MM.1S (cell line): ENCODE measurements around the gene PARVA.

Experiments used
- DNase-seq: peaks from one replicate; pipeline ENCODE4 v3.0.0-alpha.2; 2015
- H2AFZ ChIP-seq: fragments of 300-600 bp; sonication (generic); 2 replicates; pipeline ENCODE4 v1.6.0; 2016; ENCODE audit warnings: antibody characterized with exemption, low read length
- H3F3A ChIP-seq: fragments of 300-600 bp; sonication (generic); 2 replicates; pipeline ENCODE4 v1.6.1; 2016; ENCODE audit warnings: mild to moderate bottlenecking, antibody characterized with exemption, low read length, moderate library complexity, mixed read lengths; ENCODE audit not compliant: insufficient read depth
- H3K27ac ChIP-seq: fragments of 300-600 bp; sonication (generic); 2 replicates; pipeline ENCODE4 v1.5.1; 2016; ENCODE audit warnings: mild to moderate bottlenecking, low read length
- H3K27me3 ChIP-seq: fragments of 300-600 bp; sonication (generic); replicated peaks from 2 replicates; pipeline ENCODE4 v1.6.0; 2016; ENCODE audit warnings: low read length; ENCODE audit not compliant: insufficient read depth
- H3K36me3 ChIP-seq: fragments of 300-600 bp; sonication (generic); replicated peaks from 2 replicates; pipeline ENCODE4 v1.6.1; 2016; ENCODE audit warnings: mild to moderate bottlenecking, low read length, mixed read lengths; ENCODE audit not compliant: insufficient read depth
- H3K4me1 ChIP-seq: fragments of 300-600 bp; sonication (generic); 2 replicates; pipeline ENCODE4 v1.6.1; 2016; ENCODE audit warnings: low read length, mixed read lengths
- H3K4me2 ChIP-seq: fragments of 300-600 bp; sonication (generic); 2 replicates; pipeline ENCODE4 v1.6.0; 2016; ENCODE audit warnings: low read depth, low read length
- H3K4me3 ChIP-seq: fragments of 300-600 bp; sonication (generic); 2 replicates; pipeline ENCODE4 v1.5.1; 2016; ENCODE audit warnings: low read length, mixed read lengths
- H3K79me2 ChIP-seq: fragments of 300-600 bp; sonication (generic); 2 replicates; pipeline ENCODE4 v1.6.1; 2016; ENCODE audit warnings: mixed run types, low read length, mixed read lengths
- H3K9ac ChIP-seq: fragments of 300-600 bp; sonication (generic); 2 replicates; pipeline ENCODE4 v1.6.1; 2016; ENCODE audit warnings: low read length, mixed read lengths
- H3K9me2 ChIP-seq: fragments of 300-600 bp; sonication (generic); replicated peaks from 2 replicates; pipeline ENCODE4 v1.6.1; 2016; ENCODE audit warnings: mild to moderate bottlenecking, low read length, mixed read lengths; ENCODE audit not compliant: insufficient read depth
- H3K9me3 ChIP-seq: fragments of 300-600 bp; sonication (generic); replicated peaks from 2 replicates; pipeline ENCODE4 v1.6.1; 2016; ENCODE audit warnings: mild to moderate bottlenecking, low read length, mixed read lengths; ENCODE audit not compliant: insufficient read depth
- H4K20me1 ChIP-seq: fragments of 300-600 bp; sonication (generic); 2 replicates; pipeline ENCODE4 v1.6.1; 2016; ENCODE audit warnings: mild to moderate bottlenecking, low read length, moderate library complexity, mixed read lengths; ENCODE audit not compliant: insufficient read depth
- CTCF ChIP-seq: fragments of 300-600 bp; sonication (generic); IDR thresholded peaks from 2 replicates; pipeline ENCODE4 v1.5.1; 2016; ENCODE audit warnings: antibody characterized with exemption, low read length, mixed read lengths
- EZH2 ChIP-seq: fragments of 300-600 bp; sonication (generic); optimal IDR thresholded peaks from 2 replicates; pipeline ENCODE3; 2017; ENCODE audit warnings: low read depth, mild to moderate bottlenecking, antibody characterized with exemption, low read length, mixed read lengths
- EZH2phosphoT487 ChIP-seq: fragments of 300-600 bp; sonication (generic); IDR thresholded peaks from 2 replicates; pipeline ENCODE4 v1.6.1; 2018; ENCODE audit warnings: antibody characterized with exemption, low read length

PARVA gene

GRCh38 chr11:12460466-12460865 lies 83.1 kb downstream of the PARVA start:
- DNase-seq = no peak
- H3K9me3 ChIP-seq = no peaks in the 10 kb centered on the region
- no peak overlapping the region for H2AFZ ChIP-seq
- no peaks in the 10 kb centered on the region for H3K4me1 ChIP-seq
- H3K9me2 ChIP-seq = no peaks in the 10 kb centered on the region
- no peaks in the 10 kb centered on the region for H3K27me3 ChIP-seq
- H3K79me2 ChIP-seq = no peaks in the 10 kb centered on the region
- no peak overlapping the region for H3K4me2 ChIP-seq
- no peak overlapping the region for H3K27ac ChIP-seq
- H3K4me3 ChIP-seq = no peak overlapping the region
- TF ChIP-seq EZH2phosphoT487 = no peak
- TF ChIP-seq EZH2 = no peak
- no peak for TF ChIP-seq CTCF
- no peaks in the 10 kb centered on the region for H4K20me1 ChIP-seq
- H3K36me3 ChIP-seq = no peaks in the 10 kb centered on the region
- H3K9ac ChIP-seq = no peak overlapping the region
- H3F3A ChIP-seq = no peaks in the 10 kb centered on the region

GRCh38 chr11:12461516-12461915 lies 84.1 kb downstream of the PARVA start:
- DNase-seq = no peak
- no peaks in the 10 kb centered on the region for H3K4me1 ChIP-seq
- H3K4me3 ChIP-seq = no peak overlapping the region
- no peak overlapping the region for H3K9ac ChIP-seq
- no peak overlapping the region for H3K27ac ChIP-seq
- H3K36me3 ChIP-seq = no peaks in the 10 kb centered on the region
- H3K9me3 ChIP-seq = no peaks in the 10 kb centered on the region
- no peak for TF ChIP-seq EZH2
- TF ChIP-seq EZH2phosphoT487 = no peak
- TF ChIP-seq CTCF = no peak
- no peaks in the 10 kb centered on the region for H3K9me2 ChIP-seq
- H3K27me3 ChIP-seq = no peaks in the 10 kb centered on the region
- H3K4me2 ChIP-seq = no peak overlapping the region
- H3K79me2 ChIP-seq = no peaks in the 10 kb centered on the region
- H4K20me1 ChIP-seq = no peaks in the 10 kb centered on the region
- no peaks in the 10 kb centered on the region for H3F3A ChIP-seq
- no peak overlapping the region for H2AFZ ChIP-seq

GRCh38 chr11:12464303-12464702 lies 86.9 kb downstream of the PARVA start:
- H3K36me3 ChIP-seq = no peaks in the 10 kb centered on the region
- H3K4me2 ChIP-seq = no peak overlapping the region
- no peak overlapping the region for H3K27ac ChIP-seq
- no peaks in the 10 kb centered on the region for H3K4me1 ChIP-seq
- TF ChIP-seq EZH2 (no peak), CTCF (no peak), EZH2phosphoT487 (no peak)
- no peak overlapping the region for H3K4me3 ChIP-seq
- no peaks in the 10 kb centered on the region for H3K27me3 ChIP-seq
- H3K9me2 ChIP-seq = no peaks in the 10 kb centered on the region
- H2AFZ ChIP-seq = no peak overlapping the region
- no peaks in the 10 kb centered on the region for H3F3A ChIP-seq
- H3K79me2 ChIP-seq = no peaks in the 10 kb centered on the region
- DNase-seq = no peak
- no peaks in the 10 kb centered on the region for H3K9me3 ChIP-seq
- no peaks in the 10 kb centered on the region for H4K20me1 ChIP-seq
- H3K9ac ChIP-seq = no peak overlapping the region
